ENCODE data around the gene SERP2.

Gene SERP2

GRCh38 chr13:44415815-44416214, 42.2 kb downstream of the SERP2 start:
- DNase-seq, result no peak

DNA sequence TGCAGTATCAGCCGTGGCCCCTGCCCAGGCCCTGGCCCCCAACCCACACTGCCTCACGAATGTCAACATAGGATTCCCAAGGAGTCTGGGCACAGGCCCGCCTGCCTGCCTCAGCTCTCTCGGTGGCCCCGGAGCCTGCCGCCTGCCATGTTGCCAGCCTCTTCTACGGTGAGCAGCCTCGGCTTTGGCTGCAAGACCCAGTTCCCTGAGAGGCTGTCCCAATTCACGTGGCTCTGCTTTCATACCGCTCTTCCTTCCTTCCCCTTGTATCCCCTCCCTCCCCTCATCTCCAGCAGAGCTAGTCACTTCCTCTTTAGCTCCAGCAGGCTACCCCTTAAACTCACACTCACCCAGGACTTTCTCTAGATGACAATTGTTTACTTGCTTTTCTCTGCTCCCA, 42.7 kb downstream of the SERP2 start:
- DNase-seq, result no peak

GRCh38 chr13:44416744-44417143, 43.1 kb downstream of the SERP2 start:
- no peak for DNase-seq

DNA sequence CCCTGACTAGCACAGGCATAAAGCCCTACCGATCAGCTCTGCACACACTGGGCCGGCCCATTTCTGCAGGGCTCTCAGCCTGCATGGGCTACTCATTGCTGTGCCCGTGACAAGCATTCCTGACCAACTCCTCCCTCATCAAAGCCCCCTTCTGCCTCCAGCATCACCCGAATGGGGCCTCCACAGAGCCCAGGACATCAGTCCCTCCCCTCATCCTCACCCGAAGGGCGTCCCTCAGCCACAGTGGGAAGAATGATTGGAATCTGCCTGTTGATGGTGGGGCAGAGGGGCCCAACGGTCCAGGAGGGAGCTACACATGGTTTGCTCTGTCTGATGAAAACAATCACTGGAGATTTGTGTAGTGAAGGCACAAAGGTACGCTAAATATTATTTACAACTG, 43.8 kb downstream of the SERP2 start:
- no peak for DNase-seq

DNA sequence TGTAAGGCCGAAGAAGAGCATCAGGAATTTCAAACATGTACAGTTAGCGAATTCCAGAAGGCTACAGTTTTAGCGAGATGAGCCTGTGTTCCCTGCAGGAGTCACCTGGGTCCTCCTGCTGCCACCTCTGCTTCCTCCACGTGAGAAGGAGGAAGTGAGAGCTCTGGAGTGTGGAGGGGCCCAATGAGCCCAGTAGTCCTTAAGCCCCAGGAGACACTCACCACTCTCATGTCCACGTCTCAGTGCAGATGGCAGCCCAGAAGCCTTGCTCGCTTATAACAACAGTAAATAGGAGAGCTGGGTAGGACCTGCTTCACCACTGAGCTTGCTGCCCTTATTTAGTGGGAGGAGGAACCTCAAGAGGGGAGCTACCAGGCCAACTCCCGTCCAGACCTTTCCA, 44.3 kb downstream of the SERP2 start:
- no peak for DNase-seq

DNA sequence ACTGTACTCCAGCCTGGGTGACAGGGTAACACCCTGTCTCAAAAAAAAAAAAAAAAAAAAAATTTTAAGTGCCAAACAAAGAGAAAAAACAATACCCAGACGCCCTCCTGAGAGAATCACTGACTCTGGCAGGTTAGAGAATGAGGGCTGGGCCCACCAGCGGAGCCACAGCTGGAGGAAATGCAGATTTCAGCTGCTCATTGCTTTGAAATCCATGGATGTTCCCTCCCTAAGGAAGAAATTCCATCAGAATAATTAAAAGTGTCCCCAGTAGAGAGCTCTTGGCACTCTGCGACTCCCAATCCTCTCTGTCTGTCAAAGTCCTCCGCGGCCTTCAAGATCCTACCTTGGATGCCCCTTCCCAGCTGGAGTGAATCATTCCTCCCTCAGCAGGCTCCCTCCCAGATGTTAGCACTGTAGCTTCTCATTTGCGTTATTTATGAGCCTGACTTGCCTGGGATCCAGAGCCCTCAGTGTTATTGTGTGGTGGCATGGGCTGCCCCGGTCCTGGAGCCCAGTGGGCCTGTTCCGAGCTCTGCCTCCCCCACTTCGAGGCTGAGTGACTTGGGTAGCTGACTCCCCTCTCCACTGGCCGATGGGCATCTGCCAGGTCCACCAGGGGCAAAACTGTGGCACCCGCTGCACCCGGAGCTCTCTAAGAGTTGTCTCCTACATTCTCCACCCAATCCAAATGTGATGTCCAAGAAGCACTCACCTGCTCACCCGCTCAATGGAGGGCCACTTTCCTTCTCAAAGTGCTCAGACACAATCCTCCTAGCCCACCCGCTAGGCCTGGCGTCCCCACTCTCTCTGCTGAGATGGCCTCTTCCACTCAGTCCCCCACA, 47.0 kb downstream of the SERP2 start:
- DNase-seq, result no peak

DNA sequence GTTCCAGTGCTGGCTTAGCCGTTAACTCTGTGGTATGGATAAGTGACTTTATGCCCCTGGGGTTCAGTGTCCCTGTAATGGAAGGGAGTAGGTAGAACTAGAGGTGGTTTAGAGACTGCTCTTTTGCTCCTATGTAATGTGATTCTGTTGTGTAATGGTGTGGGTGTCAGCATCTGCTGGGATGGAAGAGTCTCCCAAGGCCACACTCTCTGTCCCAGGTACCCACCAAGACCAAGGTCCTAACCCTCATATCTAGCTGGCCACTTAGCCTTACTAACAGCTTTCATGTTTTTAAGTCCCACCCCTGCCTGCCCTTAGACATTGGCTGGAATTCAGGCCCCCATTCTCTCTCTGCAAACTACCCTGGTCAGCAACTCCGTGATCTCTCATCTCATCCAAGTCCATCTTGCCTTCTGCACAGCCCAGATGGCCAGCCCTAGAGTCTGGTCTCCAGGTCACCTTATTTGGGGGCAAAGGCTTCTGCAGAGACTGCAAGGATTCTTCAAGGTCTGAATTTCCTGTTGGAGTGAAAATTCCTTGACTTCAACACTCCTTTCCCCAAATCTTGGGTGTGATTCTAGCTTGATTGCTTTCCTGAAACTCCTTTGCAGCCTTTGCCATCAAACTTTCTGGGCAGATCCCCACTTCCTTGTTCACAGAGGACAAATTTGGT, 48.4 kb downstream of the SERP2 start:
- no peak for DNase-seq

- DNase-seq, result no peak
These were observed 49.4 kb downstream of the SERP2 start for GRCh38 chr13:44422755-44423643.

DNA sequence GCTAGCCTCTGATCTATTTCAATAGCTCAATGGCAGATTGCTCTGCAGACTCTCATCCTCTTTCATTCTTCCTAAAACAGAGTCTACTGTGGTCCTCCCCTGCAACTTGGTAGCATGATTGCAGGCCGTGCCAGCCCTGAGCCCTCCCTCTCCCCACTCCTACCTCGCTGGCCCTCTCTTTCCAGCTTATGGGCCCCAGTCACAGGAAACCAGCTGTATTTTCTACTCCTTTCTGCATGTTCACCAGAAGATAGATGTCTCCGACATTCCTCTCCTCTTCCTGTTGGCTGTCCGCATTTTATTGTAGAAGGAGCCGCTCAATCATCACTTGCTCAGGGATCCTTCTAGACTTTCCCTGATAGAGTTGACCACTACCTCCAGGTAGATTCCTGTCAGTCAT, 50.2 kb downstream of the SERP2 start:
- DNase-seq, result no peak

DNA sequence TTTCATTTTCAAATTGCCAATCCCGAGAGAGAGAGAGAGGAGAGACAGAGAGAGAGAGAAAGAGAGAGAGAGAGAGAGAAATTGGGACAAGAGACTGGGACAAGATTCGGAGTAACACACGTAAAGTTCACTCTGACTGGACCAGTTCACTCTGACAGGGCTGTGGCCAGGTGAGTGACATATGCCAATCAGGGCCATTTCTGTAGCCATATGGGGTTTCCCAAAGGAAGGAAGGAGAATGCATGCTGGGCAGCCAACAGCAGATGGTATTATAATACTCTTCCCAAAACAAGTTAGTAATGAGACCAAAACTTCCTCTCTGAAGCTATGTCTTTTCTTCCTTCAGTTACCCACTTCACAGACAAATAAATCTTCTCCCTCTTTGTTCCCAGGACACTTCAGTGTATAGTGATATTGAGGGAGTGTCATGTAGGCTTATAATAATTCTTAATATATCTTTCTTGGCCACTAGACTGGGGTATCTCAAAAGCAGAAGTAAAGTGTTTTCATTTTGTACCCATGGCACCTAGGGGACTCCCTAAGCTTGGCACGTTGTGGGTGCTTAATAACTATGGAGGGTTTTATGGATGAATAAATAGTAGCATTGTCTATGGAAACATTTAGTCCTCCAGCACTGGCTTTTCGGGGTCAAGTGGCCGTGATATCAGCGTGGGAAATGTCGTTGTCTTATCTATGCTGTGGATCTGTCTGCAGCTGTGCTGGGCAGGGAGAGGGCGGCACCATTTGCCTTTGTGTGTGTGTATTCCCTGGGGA, 51.6 kb downstream of the SERP2 start:
- DNase-seq, result no peak

- DNase-seq, result no peak
These were observed 52.1 kb downstream of the SERP2 start for GRCh38 chr13:44425815-44426078.

- no peak for DNase-seq
These were observed 52.8 kb downstream of the SERP2 start for GRCh38 chr13:44426461-44426860.

- no peak for DNase-seq
These were observed 55.7 kb downstream of the SERP2 start for GRCh38 chr13:44429311-44429710.

- DNase-seq, result no peak
These were observed 57.5 kb downstream of the SERP2 start for GRCh38 chr13:44431150-44431549.

DNA sequence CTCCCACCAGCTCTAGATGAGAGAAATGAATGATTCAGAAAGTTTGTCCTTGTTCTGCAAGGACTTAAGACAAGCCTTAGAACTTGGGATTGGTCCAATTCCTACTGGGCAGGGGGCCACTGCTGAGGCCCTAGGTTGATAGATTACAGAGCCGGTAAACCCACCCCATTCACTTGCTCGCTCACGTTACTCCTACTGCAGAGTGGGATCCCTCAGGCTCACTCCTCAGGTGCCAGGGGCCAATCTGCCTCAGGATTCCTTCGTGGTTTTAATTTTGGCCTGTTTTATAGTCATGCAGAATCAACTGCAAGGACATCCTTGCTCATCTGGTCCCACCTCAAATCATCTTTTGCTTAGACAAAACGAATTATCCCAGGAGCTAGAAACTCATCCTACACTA, 59.0 kb downstream of the SERP2 start:
- DNase-seq, result no peak

GRCh38 chr13:44433863-44434765, 60.5 kb downstream of the SERP2 start:
- no peak for DNase-seq

DNA sequence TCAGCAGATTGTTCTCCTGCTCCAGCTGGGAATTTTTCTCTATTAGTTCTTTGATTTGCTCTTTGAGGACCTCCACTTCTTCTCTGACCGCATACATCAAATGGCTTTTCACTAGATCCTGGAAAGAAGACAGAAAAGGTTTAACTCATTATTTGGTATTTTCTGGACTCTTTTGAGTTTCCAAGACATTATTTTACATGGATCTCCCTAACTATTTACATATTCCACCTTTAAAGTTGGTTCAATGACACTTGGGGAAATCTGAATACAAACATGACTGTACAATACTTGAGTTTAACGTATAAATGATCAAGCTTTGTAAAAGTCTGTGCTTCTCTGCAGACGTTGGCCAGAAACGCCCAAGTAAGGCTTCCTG, 61.1 kb downstream of the SERP2 start:
- no peak for DNase-seq

DNA sequence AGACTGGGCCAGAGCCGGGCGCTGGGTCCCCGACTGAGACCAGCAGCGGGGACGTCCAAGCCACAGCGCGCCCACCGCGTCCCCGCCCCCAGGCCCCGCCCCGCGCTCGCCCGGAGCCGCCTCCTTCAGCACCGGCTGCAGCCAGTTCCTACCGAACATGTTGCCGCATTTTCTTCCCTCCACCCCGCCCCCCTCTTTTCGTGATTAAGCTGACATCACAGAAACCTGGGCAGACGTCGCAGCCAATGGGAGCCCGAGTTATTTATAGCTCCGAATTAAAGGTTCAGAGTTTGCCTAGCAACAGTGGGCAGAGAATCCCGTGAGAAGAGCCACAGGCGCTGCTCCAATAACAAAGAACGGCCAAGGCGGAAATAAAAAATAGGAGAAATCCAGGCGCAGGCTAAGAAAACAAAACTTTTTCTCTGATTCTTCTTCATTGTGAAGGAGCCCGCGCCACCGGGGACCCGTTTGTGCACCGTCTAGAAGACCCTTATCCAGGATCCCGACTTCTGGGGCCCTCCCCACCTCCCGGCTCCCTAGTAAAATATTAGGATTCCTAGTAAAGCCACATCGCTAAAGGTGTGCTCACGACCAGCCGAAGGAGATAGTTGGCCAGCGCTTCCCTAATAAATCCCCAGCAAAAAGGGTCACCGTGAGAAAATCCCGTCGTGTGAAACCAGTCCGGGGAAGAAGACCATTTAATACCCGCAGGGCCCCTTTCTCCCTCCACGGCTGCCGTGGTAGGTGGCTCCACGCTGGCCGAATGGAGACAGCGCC, 61.7 kb downstream of the SERP2 start:
- peak; percentile 97 for DNase-seq

- DNase-seq, result no peak
These were observed 62.4 kb downstream of the SERP2 start for GRCh38 chr13:44435919-44436510.

GRCh38 chr13:44436589-44437337, 63.1 kb downstream of the SERP2 start:
- DNase-seq, result peak; percentile 89 to 93
